SKM-1 (cell line): ENCODE results near the gene POLL.

Experiments used
- DNase-seq: peaks from one replicate; lab custom pipeline; 2025; ENCODE audit not compliant: unreplicated experiment; lab: John Stamatoyannopoulos, UW

Gene POLL

DNA sequence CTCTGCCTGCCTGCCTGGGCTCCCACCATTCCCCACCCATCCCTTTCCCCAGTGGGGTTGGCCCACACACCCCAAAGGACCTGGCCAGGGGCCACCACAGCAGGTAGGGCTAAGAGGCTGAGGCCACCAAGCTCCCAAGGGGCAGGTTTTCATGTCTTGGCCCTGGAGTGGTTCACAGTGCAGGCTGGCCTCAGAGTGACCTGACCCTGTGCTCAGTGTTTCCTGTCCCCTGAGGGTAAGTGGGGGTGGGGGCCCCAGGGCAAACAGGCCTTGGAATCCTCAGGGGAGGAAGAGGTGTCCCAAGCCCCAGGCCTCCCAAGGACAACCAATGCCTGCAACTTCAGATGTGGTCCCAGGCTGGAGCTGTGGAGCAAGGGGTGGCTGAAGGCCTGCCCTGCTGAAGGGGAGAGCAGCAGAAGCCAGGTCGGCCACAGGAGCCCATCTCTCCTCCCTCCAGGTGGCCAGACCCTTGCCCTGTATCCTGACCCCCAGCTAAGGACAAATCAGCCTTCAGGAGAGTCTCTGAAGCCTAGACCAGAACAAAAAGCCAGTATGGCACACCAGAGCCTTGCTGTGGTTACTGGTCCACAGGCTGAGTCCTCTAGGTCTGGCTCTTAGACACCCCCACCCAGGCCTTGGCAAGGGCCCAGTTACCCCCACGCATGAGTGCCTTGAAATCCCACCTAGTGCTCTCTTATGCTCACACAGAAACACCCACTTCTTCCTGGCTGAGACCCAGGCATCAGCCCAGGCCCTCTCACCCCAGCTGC is 27.6 kb downstream of the POLL start:
- no peak for DNase-seq

DNA sequence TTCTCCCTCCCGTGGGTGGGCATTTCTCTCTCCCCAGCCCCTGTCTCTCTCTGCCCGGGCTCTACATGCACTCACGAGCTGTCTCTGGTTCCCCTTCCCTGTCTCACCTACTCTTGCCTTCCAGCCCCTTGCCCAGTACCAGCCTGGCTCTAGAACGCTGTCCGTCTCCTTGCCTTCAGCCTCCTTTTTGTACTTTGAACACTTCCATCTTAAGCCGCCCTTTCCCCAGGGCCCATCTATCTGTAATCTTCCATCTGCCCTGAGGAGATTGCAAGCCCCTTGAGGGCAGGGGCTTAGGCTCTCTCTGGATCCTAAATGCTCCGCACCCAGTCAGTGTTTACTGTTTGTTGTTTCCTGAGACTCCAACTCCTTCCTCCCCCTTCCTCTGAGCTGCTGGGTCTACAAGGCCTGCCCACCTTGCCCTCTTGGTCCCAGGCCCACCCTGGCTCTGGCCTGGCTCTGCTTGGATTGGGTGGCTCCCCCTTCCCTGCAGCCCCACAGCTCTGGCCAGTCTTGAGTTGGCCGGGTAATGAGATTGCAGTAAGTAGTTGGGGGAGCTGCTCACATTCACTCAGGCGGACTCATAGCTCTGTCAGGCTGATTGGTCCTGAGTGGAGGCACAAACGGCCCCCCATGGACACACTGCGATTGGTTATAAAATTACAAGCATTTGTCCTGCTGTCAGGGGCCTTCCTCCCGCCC is 28.3 kb downstream of the POLL start:
- no peak for DNase-seq

DNA sequence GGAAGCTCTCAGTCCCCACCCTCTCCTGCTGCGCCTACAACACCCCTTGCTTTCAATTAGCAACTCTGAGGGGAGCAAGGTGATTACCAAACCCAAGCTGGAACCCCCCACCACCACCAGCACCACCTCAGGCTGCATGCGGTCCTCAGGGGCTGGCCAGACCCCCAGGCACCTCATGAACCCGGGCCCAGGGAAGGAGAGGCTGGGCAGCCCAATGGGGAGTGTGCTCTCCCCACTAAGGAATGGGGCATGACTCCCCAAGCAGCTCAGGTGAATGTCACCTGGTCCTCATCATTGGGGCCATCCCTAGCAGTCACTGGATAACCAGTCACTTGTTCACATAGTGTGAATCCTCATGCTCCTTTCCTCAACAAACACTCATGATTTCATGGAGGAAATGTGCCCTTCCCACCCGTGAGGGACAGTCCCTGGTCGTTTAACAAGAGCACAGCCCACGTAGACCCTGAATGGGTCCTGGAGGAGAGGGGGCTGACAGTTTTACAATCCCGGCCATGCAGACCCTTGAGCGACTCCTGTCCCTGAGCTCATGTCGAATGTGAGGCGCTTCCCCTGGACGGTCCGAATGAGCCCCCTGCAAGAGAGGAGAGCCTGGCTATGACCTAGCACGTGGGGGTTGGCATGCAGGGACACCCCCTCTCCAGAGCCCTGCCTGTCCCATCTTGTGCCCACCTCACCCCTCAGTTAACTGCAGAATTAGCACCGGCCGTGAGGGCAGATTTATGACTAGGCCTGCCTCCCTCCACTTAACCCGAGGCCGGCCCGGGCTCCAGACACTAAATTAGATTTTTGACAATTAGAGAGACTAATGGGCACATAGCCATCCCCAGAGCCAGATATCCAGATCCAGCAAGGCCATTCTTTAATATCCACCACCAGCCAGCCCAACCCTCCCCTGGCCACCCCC is 29.1 kb downstream of the POLL start:
- no peak for DNase-seq

DNA sequence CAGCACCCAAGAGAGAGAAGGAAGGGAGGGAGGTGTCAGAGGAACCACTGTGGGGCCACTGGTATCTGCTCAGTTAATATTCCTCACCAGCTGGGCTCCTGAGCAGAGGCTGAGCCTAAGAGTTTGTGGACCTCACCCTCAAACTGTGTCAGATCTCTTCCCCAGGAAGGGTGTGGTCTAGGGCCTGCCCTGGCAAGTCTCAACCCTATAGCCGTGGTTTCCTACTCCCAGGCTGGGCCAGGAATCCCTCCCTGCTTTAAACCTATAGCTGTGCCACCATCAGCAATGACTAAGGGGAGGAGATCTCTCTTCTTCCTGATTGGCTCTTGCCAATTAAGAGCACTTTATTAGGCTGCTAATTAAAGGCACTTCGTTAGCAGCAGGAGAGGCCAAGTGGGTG is 29.9 kb downstream of the POLL start:
- DNase-seq, result no peak

DNA sequence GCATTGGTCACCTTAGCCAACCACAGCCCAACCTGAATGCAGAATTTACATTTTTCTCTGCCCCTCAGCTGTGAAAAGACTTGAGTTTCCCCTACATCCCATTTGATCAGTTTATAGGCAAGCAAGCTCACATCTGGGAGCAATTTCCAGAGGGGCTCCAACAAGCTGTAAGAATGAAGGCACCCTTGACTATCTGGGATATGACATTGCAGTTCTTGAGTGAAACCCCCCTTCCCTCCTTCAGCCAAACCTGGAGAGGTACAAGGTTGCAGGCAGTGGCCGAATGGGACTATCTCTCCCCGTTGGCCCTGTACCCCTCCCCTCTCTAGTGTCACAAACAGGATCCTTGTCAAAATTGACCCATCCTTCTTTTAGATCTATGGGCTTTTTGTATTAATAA is 30.5 kb downstream of the POLL start:
- no peak for DNase-seq

DNA sequence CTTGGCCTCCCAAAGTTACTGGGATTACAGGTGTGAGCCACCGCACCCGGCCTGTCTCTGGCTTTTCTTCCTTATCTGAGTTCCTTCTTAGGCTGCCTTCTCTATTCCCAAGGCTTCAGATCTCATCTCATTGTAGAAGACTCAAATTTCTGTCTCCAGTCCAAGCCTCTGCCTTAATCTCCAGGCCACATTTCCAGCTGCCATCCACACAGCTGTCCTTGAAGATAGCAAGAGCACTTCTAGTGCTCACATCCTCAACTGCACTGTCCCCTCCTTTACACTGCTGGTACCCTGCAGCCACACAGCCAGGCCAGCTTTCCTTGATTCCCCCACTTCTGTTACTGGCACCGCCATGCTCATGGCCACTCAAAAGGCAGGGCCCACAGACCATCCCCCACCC is 35.6 kb downstream of the POLL start:
- DNase-seq, result no peak

DNA sequence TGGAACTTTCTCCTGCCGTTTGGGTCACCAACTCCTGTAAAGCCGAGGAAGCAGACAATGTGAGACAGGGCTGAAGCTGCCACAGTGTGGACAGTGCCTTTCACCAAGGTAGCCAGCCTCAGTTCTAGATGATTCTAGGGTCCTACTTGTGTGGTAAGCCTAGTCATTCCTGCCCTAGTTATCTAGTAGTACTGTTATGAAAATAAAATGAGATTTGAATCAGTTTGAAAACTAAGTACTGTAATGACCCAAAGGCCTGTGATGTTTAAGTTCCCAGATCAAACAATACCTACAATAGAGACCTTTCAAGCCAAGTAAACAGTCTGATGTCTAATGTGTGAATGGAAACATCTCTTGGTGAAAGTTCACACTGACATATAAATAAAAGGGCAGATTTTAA is 37.1 kb downstream of the POLL start:
- no peak for DNase-seq

DNA sequence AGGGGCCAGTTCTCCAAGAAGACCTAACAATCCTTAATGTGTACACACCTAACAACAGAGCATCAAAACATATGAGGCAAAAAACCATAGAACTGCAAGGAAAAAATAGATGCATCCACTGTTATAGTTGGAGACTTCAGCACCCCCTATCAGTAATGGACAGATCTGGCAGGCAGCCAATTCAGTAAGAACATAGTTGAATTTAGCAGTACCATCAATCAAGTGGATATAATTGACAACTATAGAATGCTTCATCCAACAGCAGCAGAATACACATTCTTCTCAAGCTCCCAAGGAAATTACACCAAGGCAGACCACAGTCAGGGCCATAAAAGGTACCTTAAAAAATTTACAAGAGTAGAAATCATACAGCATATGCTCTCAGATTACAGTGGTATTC is 42.2 kb downstream of the POLL start:
- no peak for DNase-seq

DNA sequence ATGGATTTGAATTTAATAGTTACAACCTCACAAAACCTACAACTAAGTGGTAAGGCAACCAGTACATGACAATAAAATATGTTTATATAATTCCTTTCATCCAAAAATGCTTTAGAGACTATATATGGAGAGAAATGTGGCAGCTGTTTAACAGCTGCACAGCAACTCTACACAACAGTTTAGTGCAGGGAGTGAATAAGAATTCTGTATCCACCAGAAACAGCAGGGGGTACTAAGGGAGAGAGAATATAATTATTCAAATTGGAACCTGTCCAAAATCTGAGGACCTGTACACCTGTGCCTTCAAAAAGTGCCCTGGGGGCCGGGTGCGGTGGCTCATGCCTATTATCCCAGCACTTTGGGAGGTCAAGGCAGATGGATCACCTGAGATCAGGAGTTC is 49.6 kb downstream of the POLL start:
- DNase-seq, result no peak

DNA sequence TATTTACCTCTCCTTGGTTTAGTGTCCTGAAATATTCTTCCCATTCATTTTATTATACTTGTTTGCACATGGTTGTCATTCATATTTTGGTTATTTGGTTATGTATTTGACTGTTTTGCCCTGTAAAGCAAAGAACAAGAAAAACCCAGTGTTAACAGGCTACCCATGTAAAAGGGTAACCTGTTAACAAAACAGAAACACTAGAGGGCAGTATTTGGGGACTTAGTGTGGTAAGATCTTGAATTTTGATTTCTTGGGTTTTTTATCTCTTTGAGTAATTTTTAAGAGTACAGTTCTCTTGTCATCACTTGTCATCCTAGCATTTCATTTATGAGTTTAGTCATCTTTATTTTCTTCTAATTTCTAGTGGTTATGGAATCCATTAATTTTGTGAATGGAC is 51.3 kb downstream of the POLL start:
- no peak for DNase-seq

DNA sequence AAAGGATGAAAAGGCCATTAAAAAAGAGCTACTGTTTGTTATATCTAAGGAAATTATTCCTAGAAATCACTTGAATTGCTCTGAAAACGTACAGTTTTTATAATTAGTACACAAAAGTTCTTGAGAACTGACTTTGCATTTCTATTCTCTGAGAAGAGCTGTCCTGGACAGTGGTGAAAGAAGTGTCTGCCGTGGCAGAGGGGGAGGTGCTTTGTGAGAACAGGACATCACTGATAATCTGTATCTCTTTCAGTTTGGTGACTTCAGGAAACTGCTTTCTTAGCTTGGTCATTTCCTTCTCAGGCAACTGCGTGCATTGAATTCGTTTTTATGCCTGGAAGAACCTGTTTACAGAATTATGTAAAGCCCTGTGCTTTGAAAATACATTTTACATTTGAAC is 52.1 kb downstream of the POLL start:
- no peak for DNase-seq

DNA sequence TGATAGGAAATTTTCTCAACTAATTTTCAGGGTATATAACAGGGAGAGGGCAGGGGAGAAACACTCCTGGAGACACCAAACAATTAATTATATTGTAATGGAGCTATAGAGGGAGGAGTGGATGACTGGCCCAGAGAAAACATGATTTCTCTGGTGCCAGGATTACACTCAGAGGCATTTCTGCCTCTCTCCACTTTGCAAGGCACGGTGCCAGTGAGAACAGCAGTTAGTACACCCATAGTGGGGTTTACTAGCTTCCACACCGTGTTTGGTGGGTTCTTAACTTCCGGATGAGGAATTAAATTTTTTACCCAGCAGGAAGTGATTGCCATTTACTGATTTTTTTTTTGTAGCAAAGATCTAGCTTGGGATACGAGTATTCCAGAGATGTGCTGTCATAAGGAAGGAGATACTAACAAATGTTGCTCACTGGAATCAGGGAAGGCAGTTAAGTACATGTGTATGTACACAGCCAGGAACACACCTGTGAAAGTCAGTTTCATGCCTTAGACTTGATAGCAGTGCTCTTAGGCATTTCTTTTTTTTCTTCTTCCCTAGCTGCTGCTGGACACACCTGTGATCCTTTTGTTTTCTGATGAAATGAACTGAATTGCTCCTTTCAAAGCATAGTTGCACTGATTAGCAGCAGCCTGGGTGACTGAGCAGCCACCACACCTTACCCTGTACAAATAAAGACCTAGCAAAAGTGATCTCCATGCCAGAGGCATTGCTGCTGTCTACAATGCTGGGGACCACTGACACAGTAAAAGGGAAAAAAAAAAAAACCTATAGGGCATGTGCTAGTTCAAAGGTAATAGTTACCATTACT is 58.1 kb downstream of the POLL start:
- DNase-seq, result no peak

DNA sequence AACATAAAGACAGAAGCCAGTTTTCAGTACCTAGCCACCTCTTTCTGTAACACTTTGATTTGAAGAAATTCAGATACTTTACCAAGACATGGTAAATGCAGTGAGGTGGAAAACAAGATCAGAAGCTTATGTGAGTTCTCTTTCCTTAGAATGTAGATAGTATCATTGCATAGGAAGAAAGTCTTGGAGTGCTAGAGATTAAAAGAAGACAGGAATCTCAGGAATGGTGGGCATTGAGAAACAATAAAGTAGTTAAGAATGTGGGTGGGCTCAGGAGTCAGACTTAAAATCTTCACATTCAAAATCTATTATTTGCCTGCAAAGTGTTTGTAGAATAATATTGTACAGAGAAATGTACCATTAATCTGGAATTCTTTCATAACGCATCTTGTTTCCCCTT is 58.9 kb downstream of the POLL start:
- no peak for DNase-seq
